Fibroblast of the conjunctiva (primary cell): ENCODE data around the gene OR2D2.
"Not testable (repeated sequence)": the region's sequence is repeated elsewhere in the genome, so short reads cannot be mapped to it uniquely, and the experiment has no call there.

Experiments used
- DNase-seq: peaks from one replicate; pipeline ENCODE4 v3.0.0-alpha.2; 2010; ENCODE audit warnings: low read depth

The OR2D2 gene, protein sequence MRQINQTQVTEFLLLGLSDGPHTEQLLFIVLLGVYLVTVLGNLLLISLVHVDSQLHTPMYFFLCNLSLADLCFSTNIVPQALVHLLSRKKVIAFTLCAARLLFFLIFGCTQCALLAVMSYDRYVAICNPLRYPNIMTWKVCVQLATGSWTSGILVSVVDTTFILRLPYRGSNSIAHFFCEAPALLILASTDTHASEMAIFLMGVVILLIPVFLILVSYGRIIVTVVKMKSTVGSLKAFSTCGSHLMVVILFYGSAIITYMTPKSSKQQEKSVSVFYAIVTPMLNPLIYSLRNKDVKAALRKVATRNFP

DNA sequence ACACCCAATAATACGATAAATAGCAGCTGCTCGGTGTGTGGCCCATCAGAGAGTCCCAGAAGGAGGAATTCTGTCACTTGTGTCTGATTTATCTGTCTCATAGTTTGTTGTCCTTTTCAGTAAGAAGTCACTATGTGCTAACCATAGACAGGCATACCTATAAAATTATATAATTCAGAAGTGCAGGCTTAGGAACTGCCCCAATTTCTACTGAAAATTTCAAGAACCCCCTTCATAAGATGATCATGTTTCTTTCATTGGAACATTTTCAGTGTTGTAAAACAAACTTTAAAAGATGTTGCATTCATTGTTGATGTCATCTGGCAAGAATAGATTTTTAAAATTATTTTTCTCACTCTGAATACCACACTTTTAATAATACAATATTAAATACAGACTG, at the start of gene OR2D2:
OR2D2 (minus strand) TSS at position 101 of the 400 bp plus-strand sequence; CDS start at position 101, 0 bp downstream.
- DNase-seq: no peak

DNA sequence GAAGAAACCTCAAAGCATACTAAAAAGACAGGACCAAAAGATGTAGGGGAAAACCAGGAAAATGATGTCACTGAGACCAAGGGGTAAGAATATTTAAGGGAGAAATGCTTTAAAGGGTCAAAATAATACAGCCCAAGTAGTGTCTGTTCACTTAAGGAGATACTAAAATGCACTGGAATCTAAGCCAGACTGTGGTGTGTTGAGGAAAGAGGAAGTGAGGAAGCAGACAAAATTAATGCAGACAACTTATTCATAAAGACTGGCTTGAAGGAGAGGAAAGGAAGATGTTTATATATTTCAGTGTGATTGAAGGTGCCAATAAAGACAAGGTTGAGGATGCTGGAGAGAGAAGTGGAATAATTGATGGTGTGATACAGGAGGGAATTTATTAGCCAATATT, 49.7 kb upstream of the OR2D2 start:
- no peak for DNase-seq

DNA sequence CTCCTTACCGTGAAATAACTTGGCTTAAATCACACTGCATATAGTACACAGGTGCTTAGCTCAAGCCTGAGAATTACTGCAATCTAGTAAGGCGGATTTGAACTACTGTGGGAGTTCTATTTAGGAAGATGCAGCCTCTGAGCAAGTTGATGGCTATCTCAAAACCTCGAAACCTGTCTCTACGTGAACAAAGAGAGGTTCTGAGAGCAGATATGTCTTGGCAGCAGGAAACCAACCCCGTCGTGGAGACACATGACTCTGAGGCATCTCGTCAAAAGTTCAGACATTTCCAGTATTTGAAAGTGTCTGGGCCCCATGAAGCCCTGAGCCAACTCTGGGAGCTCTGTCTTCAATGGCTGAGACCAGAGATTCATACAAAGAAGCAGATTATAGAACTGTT, 39.8 kb upstream of the OR2D2 start:
- no peak for DNase-seq

DNA sequence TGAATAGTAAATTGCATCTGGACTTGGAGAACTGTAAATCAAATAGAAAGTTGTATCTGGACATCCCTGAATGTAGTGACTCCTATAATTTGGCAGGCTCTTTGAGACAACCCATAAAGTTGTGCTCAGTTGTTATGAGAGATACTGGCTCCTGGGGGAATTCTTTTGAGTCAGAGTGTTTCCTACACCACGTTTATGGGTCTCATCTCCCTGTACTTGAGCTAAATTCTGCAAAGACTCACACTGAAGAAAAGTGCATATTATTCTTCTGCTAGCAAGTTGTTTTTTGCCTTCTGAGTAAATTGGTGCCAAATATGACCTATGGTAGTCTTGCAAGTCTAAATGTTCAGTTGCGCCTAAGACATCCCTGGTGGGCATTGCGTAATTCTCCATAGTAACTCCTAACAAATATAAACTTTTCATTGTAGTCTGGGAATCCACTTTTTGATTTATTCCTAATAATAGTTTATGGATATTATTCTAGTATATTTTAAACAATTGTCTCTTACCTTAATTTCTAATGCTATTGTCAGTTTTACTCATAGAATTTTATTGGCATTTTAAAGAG, 38.9 kb upstream of the OR2D2 start:
- peak; percentile 31 for DNase-seq

- no peak for DNase-seq
These were observed 36.6 kb upstream of the OR2D2 start for GRCh38 chr11:6928916-6929315.

DNA sequence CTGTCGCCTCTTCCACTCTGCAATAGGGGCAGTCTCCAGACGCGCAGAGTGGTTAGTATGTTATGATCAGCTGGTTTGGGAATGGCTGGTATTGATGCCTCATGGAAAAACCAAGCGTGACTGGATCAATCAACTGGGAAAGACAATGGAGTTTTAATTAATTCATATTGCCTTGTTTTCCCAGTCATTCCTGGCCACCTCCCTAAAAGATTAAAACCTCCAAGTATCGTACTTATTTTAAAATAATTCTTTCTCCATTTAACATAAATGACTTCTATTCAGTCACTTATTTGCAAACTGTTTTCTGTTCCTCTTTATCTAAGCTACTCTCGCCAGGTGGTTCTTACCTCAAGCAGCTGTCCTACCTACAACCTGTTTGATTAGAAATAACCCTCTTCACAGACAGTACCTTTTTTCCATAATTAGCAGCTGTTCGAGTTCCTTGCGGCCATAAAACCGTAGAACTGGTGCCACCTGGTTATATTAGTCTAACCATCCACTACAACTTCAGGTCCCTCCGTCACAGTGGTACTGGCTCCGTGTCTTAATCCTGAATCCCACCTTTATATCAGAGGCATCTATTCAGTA, 34.8 kb upstream of the OR2D2 start:
- DNase-seq: no peak

GRCh38 chr11:6926208-6927029, 34.1 kb upstream of the OR2D2 start, which contains the start of gene ZNF215:
ZNF215 (plus strand) TSS chr11:6926426; CDS start chr11:6932273, 5,847 bp downstream.
- DNase-seq: peak; percentile 71

GRCh38 chr11:6925636-6926207, 33.4 kb upstream of the OR2D2 start:
- DNase-seq: no peak

GRCh38 chr11:6925007-6925577, 32.8 kb upstream of the OR2D2 start:
- no peak for DNase-seq

DNA sequence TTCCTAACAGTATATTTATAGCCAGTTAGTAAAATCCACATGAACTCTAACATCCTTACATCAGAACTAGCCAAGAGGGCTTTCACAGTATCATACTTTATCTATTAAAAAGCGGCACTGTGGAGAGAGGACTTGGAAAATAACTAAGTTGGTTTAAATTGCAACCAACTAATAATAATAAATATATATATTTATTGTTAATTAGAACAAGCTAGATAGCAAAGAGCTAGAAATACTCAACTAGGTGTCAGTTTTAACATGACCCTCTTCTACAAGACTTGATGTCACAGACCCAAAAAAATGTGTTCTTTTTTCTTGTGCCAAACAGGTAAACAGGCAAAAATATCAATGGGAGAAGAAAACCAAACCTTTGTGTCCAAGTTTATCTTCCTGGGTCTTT, 28.4 kb upstream of the OR2D2 start, which contains the start of gene OR2D3:
OR2D3 (plus strand) TSS at position 301 of the 400 bp plus-strand sequence; CDS start at position 301, 0 bp downstream.
- no peak for DNase-seq

- no peak for DNase-seq
These were observed 27.4 kb upstream of the OR2D2 start for GRCh38 chr11:6919698-6920097.

DNA sequence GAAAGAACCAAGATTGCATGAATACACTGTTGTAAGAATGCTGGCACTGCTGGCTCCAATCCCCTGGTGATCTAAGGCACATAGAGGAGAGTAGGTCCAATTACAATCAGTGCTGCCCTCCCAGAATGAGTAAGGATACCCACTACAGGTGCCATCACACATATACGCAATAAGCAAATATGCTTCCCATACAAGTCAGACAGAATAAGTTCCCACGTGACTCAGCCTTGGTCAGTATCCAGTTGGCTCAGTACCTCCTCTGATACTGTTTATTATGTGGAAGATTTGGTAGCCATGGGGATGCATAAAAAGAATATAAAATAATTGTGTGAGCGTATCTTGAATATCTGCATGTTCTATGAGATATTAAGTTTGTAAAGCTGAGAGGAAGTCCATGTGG, 19.6 kb upstream of the OR2D2 start:
- DNase-seq: no peak

GRCh38 chr11:6911378-6911777, 19.1 kb upstream of the OR2D2 start:
- DNase-seq: no peak

- DNase-seq: not testable (repeated sequence)
These were observed 12.5 kb upstream of the OR2D2 start for GRCh38 chr11:6904804-6905203.

DNA sequence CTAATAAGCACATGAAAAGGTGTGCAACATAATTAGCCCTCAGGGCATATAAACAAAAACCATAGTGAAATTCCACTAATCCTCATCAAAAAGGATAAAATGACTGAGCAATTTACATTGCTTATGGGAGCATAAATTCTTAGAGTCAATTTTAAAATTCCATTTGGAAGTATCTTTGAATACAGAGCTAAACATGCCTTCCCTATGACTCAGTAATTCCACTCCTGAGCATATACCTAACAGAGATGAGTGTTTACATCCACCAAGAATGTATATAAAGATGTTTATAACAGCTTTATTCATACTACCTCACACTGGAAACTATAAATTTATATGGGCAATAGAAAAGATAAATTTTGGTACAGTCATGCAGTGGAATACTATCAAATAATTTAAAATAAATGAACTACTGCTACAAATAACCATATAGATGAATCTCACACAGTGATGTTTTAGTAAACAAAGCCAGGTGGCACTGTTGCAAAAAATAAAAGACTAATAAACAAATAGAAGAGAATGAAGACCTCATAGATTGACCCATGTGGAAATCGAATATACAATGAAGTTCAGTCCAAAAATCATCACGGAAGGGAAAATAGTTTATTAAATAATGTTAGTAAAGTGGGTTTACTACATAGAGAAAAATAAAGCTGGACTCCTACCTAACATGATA, 8.2 kb upstream of the OR2D2 start:
- DNase-seq: no peak

GRCh38 chr11:6898911-6899310, 6.6 kb upstream of the OR2D2 start:
- DNase-seq: no peak

GRCh38 chr11:6895010-6895409, 2.7 kb upstream of the OR2D2 start:
- DNase-seq: no peak

- no peak for DNase-seq
These were observed 1.8 kb upstream of the OR2D2 start for GRCh38 chr11:6894097-6894496.

DNA sequence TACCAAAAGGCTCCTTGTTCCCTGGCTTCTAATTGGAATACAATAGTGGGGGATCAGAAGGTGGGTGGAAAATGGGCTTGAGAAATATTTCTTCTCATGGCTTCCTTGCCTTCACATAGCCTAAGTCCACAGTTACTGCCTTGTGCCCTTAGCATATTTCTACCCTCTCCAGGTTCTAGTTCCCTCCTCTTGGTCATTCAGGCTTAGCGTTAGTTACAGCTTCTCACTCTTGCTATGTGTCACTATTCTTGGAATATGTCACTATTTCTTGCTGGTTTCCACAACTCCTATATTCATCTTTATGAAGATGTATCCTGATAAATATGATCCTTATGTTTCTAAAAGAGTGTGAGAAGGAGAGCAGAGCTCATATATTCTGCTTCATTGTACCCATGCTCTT, 2.5 kb downstream of the OR2D2 start:
- no peak for DNase-seq

- DNase-seq: no peak
These were observed 3.5 kb downstream of the OR2D2 start for GRCh38 chr11:6888830-6889229.

- not testable (repeated sequence) for DNase-seq
These were observed 4.6 kb downstream of the OR2D2 start for GRCh38 chr11:6887711-6888110.
